ENCODE results near the gene QPCT. TPM values are rescaled to one million over a fixed set of nuclear protein-coding genes. Genes with fewer than 3 reads are reported as not detected.

QPCT gene
- total and polyA plus RNA-seq, 7 donors: 0.36 to 10.6 (median 2.5) TPM

DNA sequence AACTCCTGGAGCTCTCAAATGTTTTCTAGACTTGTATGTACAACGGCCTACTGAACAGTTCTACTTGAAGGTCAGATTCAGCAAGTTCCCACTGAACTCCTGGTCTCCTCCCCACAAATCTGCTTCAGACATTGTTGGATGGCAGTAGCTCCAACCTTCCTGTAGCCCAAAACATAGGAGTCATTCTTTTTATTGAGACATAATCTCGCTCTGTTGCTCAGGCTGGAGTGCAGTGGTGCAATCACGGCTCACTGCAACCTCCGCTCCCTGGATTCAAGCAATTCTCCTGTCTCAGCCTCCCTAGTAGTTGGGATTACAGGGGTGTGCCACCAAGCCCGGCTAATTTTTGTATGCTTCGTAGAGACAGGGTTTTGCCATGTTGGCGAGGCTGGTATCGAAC is 47.3 kb downstream of the QPCT start:
- intact Hi-C loops (cut with DNase I): loop anchor here in 1 of 2 donors (5.0 kb wide), 1 partner anchor 486 kb away; no protein-coding TSS in a partner anchor
- no peaks in the 10 kb centered on the region for H3K27me3 ChIP-seq (ENCODE audit: insufficient read depth in 3 of 3, low read length in 2 of 3)
- 96 to 99% (median 97%) methylated on average over 8 of the region's 8 CpGs for WGBS, 3 donors
- no peak overlapping the region for H3K27ac ChIP-seq
- ATAC-seq (no peak), DNase-seq (no peak)
- H3K9me3 ChIP-seq: no peaks in the 10 kb centered on the region
- no peak overlapping the region for H3K4me3 ChIP-seq
- no peaks in the 10 kb centered on the region for H3K36me3 ChIP-seq (ENCODE audit: insufficient read depth in 1 of 2, low read depth in 1 of 2)
- H3K4me1 ChIP-seq: peaks cover 14% of the 10 kb centered on the region
- TF ChIP-seq, protein P1, sequence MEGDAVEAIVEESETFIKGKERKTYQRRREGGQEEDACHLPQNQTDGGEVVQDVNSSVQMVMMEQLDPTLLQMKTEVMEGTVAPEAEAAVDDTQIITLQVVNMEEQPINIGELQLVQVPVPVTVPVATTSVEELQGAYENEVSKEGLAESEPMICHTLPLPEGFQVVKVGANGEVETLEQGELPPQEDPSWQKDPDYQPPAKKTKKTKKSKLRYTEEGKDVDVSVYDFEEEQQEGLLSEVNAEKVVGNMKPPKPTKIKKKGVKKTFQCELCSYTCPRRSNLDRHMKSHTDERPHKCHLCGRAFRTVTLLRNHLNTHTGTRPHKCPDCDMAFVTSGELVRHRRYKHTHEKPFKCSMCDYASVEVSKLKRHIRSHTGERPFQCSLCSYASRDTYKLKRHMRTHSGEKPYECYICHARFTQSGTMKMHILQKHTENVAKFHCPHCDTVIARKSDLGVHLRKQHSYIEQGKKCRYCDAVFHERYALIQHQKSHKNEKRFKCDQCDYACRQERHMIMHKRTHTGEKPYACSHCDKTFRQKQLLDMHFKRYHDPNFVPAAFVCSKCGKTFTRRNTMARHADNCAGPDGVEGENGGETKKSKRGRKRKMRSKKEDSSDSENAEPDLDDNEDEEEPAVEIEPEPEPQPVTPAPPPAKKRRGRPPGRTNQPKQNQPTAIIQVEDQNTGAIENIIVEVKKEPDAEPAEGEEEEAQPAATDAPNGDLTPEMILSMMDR (IDR thresholded peaks at IDR 0.05): no peak

DNA sequence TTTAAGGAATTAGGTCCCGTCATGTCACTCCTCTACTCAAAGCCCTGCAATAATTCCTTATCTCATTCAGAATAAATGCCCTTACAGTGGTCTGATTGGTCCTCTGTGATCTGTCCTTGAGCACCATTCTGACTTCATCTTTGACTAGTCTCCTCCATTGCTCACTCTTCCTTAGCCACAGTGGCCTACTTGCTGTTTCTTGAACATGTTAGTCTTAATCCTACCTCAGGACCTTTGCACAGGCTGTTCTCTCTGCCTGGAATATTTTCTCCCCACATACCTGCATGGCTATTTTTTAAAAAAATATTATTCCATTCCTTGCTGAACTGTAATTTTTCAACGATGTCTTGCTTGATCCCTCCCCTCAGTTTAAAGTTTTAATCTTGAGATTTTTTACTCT is 48.0 kb downstream of the QPCT start:
- no peaks in the 10 kb centered on the region for H3K36me3 ChIP-seq (ENCODE audit: insufficient read depth in 1 of 2, low read depth in 1 of 2)
- intact Hi-C loops (cut with DNase I): loop anchor here in 1 of 2 donors (5.0 kb wide), 1 partner anchor 485 kb away; no protein-coding TSS in a partner anchor
- H3K27me3 ChIP-seq (ENCODE audit: insufficient read depth in 3 of 3, low read length in 2 of 3): no peaks in the 10 kb centered on the region
- ATAC-seq (no peak), DNase-seq (no peak)
- TF ChIP-seq, protein P1 (IDR thresholded peaks at IDR 0.05): no peak
- H3K4me3 ChIP-seq: no peak overlapping the region
- peaks cover 14% of the 10 kb centered on the region for H3K4me1 ChIP-seq
- H3K27ac ChIP-seq: no peak overlapping the region
- no peaks in the 10 kb centered on the region for H3K9me3 ChIP-seq
- 95 to 100% (median 98%) methylated on average over 2 of the region's 2 CpGs for WGBS, 3 donors

DNA sequence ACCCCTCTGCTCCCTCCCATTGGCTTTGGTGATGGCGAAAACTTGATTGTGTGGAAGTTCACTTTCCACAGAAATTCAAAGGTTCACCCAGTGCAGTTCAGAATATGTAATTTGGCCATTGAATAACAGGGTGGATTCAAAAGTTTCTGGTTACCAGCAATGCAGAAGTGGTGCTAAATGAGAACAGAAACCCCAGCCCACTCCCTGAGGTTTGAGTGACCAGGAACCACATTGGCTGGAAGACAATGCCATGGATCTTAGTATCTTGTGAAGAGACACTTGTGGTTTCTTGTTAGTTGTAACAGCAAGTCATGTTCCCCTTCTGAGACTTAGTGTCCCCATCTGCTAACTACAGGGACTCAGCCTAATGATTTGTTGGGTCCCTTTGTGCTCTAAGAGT is 49.8 kb downstream of the QPCT start:
- Histone ChIP-seq H3K4me1 (peaks cover 10% of the 10 kb centered on the region), H3K36me3 (ENCODE audit: insufficient read depth in 1 of 2, low read depth in 1 of 2) (no peaks in the 10 kb centered on the region), H3K9me3 (no peaks in the 10 kb centered on the region), H3K27me3 (ENCODE audit: insufficient read depth in 3 of 3, low read length in 2 of 3) (no peaks in the 10 kb centered on the region), H3K4me3 (no peak overlapping the region), H3K27ac (no peak overlapping the region)
- WGBS, 3 donors: 94 to 100% (median 98%) methylated on average over 1 of the region's 1 CpG
- TF ChIP-seq, protein P1 (IDR thresholded peaks at IDR 0.05): no peak
- ATAC-seq (no peak), DNase-seq (no peak)
- intact Hi-C loops (cut with DNase I): loop anchor here in 1 of 2 donors (5.0 kb wide), 1 partner anchor 483 kb away; no protein-coding TSS in a partner anchor

DNA sequence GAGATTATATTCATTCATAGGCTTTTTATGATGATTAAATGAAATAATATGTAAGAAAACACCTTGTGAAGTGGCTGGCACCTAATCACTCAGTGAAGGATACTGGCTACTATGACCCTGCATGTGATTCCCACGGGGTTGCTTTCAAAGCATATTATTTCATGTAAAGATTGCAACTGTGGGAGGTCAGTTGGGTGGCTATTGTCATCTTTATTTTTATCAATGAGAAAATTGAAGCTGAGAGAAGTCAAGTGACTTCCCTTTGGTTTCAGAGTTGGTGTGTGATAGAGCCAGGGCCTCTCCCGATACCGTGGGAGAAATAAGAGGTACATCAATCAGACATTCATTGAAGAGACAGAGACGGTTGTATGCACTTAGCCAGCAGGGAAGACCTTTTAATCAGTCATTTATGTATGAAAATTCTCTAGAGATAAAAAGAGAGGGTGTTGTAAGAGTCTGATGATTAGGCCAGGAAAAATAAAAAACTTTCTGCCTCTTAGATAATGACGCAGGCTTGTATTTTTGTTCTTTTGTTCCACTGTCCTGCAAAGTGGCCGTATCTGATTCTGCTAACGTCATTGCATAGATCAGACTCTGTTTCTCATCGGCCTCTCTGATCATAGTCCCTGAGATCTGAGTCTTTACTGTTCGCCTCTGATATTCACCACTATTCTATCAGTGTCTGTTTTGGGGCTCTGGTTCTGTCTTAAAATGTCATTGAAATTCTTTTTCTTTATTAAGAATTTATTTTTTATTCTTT is 50.5 kb downstream of the QPCT start:
- H3K9me3 ChIP-seq: no peaks in the 10 kb centered on the region
- ATAC-seq (no peak), DNase-seq (no peak)
- TF ChIP-seq, protein P1 (IDR thresholded peaks at IDR 0.05): no peak
- H3K4me1 ChIP-seq: peaks cover 4% of the 10 kb centered on the region
- H3K27me3 ChIP-seq (ENCODE audit: insufficient read depth in 3 of 3, low read length in 2 of 3): no peaks in the 10 kb centered on the region
- no peak overlapping the region for H3K27ac ChIP-seq
- no peaks in the 10 kb centered on the region for H3K36me3 ChIP-seq (ENCODE audit: insufficient read depth in 1 of 2, low read depth in 1 of 2)
- intact Hi-C loops (cut with DNase I): loop anchor here (5.0 kb wide), 2 partner anchors 437 to 482 kb away; no protein-coding TSS in a partner anchor
- H3K4me3 ChIP-seq: no peak overlapping the region
- WGBS, 3 donors: 86 to 89% (median 86%) methylated on average over 9 of the region's 9 CpGs

Data from psoas muscle (tissue), 8 donors.